DMS53 treated with DMSO at 0.1 percent for 48 hours (cell line): Measurements from ENCODE around the gene AATF.

Experiments
- DNase-seq: peaks from one replicate; lab custom pipeline; 2025; ENCODE audit not compliant: unreplicated experiment; lab: John Stamatoyannopoulos, UW

The AATF gene

DNA sequence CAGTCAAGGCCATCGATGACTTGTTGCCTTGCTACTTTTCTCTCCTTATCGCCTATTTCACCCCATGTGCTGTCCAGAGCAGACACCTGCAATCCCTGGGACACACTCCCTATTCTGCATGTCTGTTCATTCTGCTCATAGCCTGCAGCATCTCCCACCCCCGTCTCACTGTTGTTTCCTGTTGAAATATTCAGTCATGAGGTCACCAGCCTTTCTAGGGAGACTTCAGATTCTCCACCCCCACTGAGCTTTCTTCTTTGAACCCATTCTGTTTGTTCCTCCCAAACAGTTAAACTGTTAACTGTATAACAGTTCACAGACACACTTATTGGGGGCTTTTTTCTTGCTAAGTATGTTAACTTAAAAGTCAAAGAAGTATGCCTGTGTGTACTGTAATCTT lies 94.4 kb downstream of the AATF start:
- no peak for DNase-seq

DNA sequence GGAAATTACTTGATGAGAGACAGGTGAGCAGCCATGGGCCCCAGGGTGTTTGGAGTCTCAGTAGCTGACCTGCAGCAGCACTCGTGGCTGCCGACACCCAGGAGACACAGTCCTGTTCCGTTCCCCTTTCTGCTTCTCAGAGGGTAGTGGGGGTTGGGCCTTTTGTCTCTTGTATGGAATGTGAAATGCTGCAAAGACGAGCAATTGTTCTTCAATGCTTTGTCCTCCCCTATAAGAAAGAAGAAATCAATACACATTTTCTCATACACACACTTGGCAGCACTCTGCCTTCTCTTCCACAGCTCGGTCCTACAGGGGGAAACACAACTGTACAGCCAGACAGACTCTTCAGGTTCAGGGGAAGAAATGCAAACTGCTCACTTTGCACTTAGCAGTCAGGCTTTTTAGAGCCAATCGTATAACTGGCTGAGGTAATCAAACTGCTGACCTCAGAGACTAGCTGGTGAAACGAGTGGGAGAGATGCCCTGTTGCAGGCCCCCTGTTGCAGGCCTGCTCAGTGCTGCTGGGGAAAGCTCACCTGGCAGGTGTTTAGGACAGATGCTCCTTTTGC lies 96.7 kb downstream of the AATF start:
- no peak for DNase-seq

DNA sequence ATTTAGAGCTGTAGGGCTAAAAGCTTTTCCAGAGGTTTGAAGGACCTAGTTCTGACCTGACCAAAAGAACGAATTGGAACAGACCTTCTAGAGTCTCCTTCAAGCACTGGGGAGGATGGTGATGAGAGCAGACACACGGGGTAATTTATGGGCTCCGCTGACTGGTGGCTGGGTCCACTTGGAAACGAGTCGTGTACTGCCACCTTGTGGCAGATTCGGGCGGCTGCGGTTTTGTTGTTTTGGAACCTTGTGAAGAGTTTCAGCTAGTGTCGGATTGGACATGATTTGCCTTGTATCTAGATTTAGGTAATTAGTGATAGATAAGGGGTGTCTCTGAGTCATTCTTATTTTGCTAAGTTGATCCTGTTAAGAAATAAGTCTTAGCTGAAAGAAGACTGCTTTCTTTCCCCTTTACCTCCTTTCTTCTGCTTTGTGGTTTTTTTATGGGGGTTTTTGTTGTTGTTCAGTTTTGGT lies 98.9 kb downstream of the AATF start:
- DNase-seq: peak; percentile 57

DNA sequence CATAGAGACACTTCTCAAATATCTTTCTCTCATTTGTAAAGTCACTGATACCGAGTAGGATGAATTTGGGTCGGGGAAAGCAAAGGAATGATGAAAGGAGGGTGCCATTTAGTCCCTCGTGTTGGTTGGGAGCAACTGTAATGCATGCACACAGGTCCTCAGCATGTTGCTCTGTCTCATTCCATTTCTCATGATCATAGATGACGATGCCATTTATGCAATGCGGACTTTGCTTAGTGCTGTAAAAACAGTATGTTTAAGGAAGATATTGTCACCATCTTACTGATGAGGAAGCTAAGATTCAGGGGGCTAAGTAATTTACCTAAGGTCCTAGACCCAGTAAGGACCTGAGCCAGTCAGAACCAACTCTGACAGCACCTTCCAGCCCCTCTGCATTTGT lies 100.1 kb downstream of the AATF start:
- no peak for DNase-seq

DNA sequence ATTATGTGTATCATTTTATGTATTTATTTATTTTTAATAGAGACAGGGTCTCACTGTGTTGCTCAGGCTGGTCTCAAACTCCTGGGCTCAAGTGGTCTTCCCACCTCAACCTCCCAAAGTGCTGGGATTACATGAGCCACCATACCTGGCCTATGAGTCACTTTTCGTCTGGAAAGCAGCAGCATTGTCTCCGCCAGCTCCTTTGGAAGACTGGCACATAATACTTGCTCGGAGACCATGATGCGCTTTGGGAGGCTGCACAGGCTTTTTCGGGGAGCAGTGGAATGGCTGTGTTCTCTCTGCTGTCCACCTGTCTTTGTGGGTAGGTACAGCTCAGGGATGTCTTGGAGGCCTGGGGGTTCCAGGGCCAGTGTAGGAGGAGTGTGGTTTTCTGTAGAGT lies 102.2 kb downstream of the AATF start:
- DNase-seq: no peak

DNA sequence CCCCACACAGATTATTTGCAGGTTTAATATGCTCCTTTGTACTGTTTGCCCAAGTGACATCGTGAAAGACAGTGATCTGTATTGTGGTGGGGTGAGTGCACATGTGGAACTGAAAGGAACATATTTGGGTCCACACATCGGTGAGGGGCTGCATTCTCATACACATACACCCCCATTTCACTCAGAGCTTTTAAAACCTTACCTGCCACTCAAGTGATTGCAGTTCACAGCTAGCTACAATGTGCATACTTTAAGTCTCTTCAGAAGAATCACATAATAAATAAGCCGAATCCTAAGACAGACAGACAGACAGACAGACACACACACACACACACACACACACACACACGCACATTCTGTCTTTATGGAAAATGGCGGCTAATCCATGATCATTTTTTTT lies 102.6 kb downstream of the AATF start:
- DNase-seq: no peak

DNA sequence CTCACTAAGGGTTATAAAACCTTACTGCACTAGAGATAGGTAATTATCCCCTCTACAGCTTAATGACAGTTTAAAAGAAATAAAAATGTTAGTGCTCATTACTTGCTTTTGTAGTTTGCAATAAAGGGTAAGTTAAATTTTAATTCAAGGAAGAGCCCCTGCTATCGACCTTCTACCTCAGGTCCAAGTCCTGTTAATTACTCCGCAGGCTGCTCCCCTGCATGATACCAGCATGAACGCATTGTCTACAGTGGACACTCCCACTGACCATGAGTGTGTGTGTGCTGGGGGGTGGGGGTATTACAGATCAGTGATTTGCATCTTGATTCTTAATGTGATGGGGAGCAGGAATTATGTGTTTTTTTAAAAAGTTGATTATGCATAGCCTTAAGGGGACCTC lies 103.1 kb downstream of the AATF start:
- DNase-seq: no peak

DNA sequence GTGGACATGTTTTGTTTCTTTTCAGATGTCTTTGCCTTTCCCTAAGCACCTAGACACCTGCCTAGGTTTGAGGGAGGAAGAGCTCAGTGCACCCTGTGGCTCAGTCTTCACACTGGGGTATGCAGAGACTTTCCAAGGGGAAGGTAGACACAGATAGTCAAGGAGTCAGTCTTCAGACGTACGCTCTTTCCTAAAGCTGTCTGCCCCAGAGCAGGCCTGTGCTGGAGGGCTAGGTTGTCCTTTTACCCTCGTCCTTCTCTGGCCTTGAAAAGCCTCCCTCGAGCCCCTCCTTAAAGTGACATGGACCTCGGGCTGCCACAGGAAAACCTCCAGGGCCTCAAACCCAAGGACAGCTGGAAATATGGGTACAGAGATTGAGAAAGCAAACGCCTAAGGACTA lies 103.7 kb downstream of the AATF start:
- DNase-seq: no peak

DNA sequence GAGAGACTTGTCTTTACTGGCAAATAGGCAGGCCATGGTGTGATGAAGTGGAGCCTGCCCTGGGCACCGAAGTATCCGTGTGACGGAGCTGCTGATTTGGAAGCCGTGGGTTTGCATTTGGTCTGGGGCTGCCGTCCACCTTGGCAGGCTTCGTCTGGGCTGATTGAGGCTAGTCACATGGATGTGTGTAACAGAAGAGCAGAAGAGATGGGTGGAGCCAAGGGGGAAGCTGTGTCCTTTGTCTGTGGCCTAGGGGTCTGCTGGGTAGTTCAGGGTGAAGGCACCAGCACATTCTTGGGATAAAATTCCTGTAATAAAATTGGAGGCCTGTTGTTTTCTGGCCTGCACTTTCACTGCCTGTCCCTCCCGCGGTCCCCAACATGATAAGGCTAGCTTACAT lies 106.1 kb downstream of the AATF start:
- no peak for DNase-seq

DNA sequence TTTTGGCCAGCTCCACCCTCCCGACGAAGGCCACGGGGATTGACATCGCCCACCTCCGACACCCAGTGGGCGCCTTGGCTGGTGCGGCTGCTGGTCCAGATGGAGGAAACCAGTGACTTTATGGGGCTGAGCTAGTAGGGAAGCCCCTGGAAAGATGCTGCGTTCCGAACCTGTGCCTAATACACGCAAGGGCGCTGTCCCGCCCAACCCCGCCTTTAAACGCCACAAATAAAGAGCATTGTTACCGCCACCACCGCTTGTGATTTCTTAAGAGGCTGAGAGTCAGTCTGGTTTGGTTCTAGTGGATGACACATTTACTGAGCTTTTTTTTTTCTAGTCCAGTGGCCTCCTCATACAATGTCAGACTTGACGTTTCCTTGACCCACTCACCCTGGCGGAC lies 107.9 kb downstream of the AATF start:
- no peak for DNase-seq

DNA sequence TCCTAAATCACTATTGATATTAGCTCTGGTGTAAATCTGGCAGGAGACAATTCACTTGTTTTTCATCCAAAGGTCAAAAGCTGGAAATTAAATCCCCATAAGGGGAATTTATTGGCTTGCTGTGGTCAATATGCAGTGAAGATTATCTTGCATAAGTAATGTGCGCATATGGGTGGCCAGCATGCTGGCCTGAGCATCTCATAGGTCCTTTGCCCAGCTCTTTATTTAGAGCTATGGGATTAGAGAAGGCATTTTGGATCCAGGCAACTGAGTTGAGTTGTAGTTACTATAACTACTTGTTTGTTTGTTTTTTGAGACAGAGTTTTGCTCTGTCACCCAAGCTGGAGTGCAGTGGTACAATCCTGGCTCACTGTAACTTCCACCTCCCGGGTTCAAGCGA lies 110.7 kb downstream of the AATF start:
- no peak for DNase-seq

DNA sequence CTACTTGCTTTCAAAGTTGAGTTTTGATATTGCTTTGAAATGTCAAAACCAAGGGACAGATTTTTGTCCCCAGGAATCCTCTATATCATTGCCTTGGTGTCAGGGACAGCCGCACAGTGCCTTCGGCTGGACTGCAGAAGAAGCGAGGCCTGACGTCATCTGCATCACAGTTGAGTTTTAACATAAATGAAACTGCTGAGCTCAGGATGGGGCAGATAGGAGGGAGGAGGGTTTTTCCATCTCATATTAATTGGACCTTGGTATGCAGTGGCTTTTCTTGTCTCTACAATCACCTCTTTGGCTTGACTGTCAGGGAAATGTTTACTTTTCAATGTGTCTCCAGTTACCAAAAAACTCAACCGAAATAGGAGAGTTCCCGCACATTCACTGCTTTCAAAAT lies 111.3 kb downstream of the AATF start:
- no peak for DNase-seq

DNA sequence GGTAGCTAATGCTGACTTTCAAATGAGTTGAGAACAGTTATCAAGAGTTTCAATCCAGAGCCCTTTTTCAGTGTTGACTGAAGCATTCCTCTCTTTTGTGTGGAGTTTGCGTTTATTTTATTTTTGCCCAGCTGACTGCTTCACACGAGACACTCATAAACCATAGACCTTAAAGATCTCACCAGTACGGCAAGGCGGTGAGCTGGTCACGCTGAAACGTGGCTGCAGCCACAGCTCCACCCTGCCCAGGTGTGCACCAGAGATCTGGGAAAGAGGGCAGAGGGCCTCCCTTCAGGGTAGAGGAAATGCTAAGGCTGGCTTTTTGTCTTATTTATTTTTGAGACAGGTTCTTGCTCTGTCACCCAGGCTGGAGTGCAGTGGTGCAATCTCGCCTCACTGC lies 112.2 kb downstream of the AATF start:
- DNase-seq: no peak

DNA sequence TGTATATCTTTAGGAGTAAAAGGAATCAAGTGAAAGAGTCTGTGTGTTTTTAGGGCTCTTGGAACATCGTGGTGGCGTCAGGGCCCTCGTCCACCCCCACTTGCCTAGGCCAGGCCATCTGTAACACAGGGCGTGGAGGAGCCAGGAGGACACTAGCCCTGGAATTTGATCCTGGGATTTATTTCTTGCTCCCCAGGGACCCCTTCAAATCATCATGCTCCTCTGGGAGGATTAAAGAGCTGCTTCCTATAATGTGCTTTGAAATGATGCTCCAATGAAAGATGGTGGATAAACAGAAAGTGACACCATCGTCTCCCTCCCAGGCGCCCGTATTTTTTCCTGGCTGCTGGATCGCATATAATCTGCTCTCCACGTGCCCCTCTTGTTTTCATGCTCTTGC lies 113.3 kb downstream of the AATF start:
- no peak for DNase-seq

DNA sequence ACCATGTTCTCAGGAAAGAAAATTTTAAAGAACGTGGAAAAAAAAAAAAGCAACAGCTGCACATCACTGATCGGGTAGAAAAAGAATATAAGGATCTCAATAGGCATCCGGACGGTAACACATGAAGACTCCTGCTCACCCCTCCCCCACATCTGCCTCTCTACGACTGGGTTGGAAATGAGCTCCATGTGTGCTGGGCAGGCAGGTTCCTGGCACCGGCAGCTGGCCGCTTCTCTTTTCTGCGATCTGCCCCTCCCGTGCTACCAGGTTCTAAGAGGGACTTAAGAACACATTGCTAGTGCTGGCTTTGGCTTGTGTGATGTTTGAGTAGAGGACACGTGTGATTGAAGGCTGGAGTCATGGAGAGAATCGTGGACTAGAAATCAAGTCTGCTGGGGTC lies 115.5 kb downstream of the AATF start:
- DNase-seq: no peak

DNA sequence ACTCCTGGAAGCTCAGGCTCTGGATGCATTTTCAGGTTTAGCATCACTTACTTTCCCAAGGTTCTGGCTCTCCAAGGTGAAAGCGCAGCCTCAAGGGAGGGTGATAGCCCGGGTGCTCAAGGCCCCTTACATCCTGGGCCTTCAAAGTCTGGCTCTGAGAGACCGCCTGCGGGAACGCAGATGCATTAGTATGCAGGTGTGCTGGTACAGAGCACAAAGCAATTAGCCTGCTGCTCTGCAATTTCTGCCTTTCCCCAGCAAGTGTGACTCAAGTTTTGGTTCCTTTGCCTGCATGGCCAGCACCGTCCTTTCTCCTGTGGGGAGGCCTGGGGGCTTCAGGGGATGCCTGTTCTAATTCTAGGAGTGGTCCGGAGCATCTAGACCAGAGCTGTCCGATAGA lies 116.2 kb downstream of the AATF start:
- no peak for DNase-seq

DNA sequence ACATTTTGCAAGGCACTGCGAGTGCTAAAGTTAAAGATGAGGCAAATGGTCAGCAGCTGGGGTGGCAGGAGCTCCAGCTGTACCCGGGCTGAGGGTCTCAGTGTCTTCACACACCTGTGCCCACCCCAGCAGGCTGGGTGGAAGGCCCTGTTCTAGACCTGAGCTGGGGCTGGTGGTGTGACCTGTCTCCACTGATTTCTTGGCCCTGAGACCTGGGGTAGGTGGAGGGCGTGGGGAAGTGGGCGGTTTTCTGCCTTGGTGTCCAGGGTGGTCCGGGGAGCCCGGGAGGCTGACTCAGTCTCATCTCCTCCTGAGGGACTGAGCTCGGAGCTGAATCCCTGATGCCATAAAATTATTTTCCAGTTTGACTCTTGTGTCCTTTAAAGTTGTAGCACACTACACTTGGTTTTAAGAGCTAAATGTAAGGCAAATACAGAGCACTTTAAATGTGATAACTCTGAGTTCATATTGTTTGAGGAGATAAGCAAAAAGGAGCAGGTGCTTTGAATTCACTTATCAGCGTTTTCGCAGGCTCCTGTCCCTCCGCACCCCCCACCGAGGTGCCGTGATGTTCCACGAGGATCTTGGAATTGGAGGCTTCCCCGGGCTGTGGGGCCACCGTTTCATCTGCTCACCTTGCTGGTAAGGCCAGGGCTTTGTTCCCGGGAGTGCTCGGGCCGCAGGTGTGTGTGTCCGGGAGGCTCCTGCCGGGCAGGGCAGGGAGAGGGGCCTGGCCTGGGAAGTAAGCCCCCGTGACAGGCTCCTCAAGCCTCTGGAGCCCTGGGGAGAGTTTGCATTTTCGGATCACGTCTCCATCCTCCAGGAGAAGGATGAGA lies 117.0 kb downstream of the AATF start:
- DNase-seq: no peak

DNA sequence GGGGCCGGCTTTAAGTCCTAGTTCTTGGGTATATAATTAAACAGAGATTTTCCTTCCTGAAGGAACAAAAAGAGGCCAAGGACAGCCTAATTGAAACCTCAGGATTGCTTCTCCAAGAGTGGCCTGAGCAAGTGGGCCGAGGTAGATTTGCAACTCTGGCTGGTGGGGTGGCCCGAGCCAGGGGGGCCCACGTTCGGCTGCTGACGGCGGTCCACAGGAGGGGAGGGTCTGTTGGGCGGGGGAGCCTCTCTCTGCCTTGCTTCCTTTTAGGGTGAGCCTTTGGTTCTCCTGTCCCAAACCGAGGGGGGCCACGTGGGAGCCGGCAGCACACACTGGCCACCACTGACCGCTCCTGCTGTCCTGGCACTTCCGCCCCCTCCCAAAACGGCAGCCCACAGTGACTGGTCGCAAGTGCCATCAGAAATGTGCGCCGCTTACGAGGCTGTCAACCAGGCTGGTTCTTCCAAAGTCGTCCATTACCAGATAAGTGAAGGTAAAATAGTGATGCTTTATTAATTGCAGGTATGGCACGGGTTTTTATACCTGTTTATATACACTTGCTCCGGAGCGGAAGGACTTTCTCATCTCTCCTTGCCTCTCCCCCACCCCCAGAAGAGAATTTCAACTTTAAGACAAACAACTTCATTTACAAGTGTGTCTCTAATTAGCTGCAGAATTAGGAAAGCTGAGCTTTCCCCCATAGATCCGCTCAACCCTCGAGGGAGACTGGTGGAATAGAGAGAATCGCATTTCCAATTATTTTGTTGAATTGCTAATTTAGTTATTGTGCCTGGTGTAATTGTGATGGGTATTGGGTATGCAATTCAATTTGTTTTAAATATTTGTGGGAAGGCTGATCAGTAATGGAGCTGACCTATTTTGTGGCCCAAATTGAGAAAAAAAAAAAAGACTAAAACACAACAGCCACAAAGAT lies 117.8 kb downstream of the AATF start:
- no peak for DNase-seq

DNA sequence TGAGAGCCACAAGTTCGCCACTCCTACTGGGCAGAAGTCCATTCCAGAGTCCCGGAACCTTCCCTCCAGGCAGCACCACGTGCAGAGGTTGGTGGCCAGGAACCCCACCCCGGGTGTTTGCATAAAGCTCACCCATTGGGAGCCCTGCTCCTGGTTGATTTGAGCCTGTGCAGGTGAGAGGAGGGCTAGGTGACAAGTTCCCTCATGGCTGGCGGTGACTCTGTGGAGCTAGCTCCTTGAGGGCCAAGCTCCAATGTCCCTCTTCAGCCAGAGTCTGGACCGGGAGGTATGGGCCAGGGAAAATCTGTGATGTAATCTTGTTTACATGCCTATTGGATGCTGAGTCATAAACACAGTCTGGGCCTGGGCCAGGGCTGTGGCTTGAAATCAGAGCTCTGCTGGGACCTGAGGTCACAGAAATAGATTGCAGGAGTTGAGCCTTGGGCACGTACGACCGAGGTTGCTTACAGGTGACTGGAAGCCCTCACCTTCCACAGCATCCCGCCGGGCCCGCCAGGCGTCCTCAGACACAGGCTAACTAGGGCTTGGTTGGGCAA lies 118.9 kb downstream of the AATF start:
- peak; percentile 57 for DNase-seq

DNA sequence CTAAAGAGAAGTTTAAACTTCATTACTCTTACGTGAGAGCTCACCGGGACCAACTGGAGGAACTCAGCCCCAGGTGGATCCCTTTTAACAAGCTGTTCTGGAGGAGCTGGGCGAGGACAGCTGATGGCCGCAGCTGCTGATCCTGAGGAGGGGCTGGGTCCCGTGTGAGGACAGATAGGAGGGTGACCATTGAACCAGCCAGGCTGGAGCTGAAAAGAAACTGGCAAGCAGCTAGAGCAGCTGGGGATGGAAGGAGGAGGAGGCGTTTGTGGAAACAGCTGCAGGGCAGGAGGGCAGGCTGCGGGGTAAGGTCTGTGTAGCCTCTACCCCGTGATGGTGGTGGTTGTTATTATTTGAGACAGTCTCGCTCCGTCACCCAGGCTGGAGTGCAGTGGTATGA lies 119.5 kb downstream of the AATF start:
- DNase-seq: no peak

DNA sequence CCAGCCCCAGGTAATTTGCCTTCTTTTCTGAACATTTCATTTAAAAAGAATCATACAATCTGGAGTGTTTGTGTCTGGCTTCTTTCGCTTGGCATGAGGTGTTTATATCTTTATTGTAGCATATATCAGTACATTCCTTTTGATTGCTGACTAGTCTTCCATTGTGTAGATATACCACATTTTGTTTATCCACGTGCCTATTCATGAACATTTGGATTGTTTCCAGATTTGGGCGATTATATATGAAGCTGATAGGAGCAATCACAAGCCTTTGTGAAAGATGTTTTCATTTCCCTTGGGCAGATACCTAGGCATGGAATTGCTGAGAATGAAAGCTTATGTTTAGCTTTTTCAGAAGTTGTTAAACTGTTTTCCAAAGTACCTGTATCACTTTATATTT lies 120.3 kb downstream of the AATF start:
- DNase-seq: no peak
